Measurements from ENCODE around the gene SRSF7.

GRCh38 chr2:38792751-38793150, 41.6 kb upstream of the SRSF7 start:
- TF ChIP-seq POLR2A (IDR thresholded peaks at IDR 0.05; ENCODE audit: low read length) (no peak), GATA1 (IDR thresholded peaks at IDR 0.05; ENCODE audit: low read depth, low read length) (no peak)
